Kidney glomerular epithelial cell (primary cell): ENCODE results near the gene GPC5.

Experiments used
- DNase-seq: peaks from one replicate; lab custom pipeline; 2025; lab: John Stamatoyannopoulos, UW

The GPC5 gene

DNA sequence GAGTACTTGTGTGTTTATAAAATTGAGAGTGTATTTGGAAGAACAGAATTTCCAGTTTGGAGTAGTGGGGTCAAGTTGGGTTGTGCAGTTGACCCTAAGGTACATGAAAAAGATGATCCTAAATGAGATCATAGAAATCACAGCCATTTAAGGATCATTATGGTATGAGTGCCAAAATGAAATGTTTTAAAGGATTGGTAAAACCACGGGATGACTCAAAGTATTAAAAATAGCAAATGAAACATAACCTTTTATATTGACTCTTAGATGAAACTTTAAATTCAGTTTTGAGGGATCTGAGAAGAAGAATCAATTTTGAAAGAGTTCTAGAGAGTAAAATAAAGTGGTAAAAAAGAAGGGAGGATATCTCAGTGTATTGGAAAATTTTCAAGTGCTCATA, 773.8 kb downstream of the GPC5 start:
- DNase-seq = no peak

DNA sequence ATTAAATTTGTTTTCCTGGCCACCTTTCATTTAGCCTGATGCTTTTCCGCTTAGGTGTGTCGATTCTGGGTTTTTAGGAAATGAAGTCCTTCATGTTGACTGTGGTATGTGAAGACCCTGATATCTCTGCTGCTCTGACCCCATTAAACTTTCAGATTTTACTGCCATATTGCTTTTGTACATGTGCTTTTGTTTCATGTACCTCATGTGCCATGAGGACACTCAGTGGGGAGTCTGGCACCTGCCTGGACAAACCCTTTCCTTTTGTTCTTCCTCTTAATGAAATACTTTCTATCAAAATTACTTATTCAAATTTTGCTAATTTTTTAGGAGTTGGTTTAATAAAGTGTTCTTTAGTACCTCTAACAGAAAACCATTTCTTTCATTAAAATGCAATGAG, 774.8 kb downstream of the GPC5 start:
- DNase-seq = no peak

DNA sequence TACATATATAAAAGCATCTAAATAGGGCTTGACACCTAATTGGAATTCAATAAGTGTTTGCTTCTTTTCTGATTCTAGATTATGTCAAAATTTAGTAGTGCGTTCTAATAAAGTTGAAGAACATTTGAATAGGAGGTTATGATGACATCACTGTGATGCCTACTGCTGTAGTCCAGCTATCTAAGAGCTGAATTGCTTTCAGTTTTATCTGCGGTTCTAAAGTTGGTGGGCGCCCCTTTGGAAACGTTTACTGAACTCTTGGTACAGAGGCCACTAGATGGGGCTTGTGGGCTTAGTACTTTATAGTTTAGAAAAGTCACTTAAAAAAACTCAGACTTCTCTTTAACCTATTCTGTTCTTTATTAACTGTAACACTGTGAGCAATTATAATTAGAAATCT, 776.9 kb downstream of the GPC5 start:
- peak; percentile 50 for DNase-seq

DNA sequence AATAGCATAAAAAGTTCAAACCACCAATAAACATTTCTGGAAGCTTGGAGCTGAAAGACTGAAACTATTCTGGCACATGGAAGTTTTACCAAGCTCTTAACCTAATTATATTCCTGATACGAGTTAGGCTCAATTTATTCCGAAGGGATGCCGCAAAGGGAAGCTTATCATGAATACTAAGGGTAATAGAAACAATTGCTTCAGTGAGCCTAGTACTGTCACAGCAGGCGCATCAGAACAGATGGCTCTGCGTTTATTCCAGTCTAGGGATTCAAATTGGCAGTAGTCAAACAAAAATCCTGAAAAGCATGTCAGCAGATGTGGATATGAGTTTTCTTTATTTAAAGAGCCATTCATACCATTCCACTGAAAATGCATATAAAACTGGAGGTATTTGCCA, 779.5 kb downstream of the GPC5 start:
- no peak for DNase-seq

DNA sequence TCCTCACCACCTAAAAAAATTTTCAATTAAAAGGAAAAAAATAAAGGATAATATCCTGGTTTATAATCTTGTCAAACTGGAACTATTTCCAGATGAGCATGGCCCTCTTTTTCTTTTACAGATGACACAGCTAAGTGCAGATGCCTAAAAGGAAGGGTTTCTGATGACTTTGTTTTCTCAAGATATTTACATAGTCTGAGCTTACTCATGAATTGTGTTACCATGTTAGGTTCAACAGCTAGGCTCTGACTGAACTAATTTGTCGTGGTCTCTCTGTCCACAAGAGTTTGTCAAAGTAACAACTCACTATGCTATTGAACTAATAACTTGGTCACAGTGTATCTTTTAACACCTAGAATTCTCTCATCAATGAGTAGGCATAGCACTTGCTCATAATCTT, 780.8 kb downstream of the GPC5 start:
- no peak for DNase-seq

DNA sequence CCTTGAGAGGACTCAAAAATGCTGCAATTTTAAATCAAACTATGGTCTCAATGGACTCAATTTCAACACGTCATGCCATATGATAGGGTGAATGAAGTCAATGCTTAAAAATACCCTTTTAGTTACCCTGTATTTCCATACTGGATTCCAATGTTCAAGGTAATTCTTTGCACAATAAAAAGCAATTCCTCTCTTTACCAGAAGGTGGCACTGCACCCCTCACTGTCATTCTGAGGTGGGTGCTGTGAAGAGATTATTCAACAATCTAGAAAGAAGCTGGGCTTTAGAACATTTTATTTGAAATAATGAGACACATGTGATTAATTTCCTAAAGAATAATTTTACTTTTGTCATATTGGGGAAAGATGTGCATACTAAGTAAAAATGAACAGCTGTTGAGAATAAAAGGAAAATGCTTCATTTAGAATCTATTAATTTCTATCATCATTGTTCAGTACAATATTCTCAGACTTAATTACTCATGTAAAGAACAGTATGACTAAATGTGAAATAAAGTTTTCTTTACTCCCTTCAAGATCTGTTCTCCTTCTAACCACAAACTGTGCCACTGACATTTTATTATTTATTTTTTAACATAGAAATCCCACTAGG, 789.1 kb downstream of the GPC5 start:
- peak; percentile 31 for DNase-seq

DNA sequence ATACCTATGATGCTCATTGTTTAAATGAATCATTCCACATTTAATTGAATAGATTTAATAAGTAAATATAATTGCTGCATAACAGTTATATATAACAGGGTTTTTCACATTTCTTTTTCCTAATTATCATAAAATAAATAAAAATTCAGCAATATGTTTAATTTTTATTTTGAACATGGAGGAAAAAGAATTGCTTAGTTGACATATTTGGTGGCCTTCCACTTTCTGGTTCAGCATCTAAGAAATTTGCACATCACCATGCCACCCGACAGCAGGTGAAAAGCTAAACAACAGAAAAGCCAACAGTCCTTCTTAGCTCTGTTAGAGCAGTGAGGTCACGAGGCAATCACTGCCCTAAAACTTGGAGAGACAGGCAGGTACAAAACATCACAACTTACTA, 790.2 kb downstream of the GPC5 start:
- no peak for DNase-seq

DNA sequence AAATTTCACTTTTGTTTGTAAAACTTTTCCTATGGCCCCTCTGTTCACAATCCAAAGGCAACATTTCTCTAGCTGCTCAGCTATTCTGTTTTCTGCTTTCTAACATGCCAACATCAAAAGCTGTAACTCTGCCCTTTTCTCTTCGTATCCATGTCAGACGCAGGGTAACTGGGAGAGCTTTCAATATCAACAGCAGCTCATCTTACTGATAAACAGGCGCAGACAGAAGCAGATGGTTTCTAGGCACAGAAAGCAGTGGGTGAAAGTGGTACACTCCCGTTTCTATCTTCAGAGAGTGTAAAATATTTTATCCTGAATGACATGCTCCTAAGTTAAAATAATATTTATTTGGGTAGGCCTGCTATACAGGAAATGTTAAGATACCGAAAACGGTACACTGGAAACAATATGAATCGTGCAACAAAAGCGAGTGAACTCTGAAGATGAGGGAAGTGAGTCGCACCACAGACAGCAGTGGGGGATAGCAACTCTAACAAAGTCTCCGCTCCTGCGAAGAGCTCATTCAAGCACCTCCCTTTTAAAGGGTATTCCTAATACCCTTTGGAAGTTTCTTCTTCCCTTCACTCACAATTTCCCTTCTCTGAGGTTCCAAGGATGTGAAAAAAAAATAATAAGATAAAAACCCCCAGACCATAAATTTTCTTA, 798.3 kb downstream of the GPC5 start:
- DNase-seq = no peak

DNA sequence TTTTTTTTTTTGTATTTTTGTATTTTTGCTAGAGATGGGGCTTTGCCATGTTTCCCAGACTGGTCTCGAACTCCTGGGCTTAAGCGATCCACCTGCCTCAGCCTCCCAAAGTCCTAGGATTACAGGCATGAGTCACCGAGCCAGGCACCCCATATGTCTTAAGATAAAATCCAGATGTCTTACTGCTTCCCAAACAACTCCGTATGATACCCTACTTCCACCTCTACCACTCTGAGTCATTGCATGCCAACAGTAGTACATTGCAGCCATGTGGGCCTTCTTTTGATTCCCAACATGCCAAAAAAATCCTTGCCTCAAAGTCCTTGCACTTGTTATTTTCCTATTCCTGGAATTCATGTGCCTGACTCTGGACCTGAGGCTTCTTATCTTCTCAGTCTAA, 799.2 kb downstream of the GPC5 start:
- no peak for DNase-seq

DNA sequence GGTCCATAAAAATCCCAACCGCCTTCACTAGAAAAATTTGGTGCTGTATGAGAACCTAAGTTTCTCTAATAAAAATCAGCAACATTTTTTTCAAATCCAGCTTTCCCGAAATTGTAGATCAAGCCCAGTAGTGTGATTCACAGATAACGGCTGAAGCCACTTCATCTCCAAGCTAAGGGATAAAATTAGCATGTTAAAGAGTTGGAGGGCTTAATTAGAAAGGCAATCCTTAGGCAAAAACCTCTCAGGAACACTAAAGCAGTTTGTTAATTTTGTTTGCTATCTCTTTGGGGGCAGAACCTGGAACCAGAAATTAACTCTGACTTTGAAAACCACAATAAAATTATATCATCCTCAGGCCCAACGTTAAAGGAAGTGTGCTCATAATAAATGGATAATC, 820.2 kb downstream of the GPC5 start:
- no peak for DNase-seq

DNA sequence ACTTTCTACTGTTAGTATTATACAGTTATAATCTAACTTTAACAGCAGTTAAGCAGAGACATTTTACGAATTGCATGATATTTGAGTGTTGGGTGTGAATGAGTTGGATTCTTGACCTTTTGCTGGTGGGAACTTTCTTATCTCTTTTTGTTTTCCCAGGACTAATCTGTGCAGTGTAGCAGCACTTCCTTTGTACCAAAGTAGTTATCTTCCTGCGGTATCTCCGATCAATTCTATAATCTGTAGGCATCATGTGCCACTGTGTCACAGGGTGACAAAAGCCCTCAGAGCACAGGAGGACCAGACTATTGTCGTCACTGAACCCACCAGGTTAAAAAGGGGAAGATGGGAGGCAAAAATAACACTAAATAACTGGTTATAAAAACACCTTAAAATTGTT, 823.5 kb downstream of the GPC5 start:
- no peak for DNase-seq

DNA sequence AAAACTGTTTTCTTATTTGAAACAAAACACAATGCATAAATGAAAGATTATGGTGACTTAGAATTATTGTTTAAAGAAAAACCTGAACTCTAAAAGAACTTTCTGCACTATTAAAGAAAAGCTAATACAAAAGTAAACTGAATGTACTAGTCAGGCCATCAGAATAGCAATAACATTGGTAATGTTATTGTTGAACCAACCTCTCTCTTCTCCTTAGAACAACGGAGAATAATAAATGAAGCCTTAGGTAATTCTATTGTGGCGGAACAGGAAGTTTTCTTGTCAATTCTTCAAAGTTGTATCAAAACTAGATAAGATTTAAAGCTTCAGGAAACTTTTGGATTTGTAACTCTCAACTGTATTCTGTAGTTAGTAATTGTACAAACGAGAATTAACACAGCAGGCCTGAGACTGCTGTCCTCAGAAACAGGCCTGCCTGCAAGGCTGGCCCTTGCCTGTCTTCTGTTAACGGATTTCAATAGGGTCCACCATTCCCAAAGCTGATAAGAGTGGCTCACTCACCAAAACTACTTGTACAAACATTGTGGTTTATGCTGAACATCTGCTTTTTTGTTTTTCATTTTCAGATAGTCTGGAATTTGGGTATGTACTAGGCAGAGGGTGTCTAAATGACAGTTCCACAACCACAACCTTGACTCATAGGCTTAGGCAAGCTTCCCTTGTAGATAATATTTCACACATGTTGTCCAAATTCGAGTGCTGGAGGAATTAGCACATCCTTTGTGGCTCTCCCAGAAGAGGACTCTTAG, 825.8 kb downstream of the GPC5 start:
- DNase-seq = no peak

DNA sequence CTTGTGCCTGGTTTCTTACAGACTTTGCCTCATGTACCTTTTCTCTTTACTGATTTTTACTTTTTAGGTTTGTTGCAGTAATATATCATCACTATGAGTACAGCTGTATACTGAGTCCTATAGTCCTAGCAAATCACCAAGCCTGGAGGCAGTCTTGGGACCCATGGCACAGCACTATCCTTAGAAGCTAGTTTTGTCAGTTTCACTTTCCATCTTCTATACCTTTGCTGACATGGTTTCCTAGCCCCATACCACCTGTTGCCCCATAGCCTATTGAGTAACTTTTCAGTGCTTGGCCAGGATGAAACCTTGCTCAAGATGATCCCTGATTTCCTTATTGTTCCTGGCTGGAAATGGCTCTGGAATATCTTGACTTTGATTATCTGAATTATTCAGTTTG, 826.4 kb downstream of the GPC5 start:
- DNase-seq = no peak

DNA sequence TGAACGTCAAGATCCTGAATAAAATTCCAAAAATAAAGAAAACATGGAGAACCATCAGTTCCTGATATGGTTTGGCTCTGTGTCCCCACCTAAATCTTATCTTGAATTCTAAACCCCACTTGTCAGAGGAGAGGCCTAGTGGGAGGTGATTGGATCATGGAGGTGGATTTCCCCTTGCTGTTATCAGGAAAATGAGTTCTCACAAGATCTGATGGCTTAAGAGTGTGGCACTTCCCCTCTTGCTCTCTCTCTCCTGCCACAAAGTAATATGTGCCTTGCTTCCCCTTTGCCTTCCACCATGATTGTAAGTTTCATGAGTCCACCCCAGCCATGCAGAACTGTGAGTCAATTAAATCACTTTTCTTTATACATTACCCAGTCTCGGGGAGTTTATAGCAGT, 827.4 kb downstream of the GPC5 start:
- DNase-seq = no peak

DNA sequence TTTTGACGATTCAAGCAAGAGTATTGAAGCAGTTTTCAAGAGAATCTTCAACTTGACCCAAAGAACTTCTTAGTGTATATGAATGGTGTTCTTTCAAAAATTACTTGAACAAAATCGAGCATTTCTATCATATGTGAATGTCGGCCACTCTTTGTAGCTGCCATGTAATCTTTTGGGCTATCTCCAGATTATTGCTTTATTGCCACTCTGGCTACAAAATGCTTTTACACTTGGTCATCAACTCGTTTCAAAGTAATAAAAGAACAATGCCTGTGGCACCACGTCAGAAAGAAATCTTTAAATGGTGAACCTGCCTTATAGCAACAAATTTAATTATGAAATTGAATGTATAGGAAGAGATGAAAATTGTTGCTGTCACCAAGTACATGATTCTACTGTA, 834.5 kb downstream of the GPC5 start:
- DNase-seq = no peak

DNA sequence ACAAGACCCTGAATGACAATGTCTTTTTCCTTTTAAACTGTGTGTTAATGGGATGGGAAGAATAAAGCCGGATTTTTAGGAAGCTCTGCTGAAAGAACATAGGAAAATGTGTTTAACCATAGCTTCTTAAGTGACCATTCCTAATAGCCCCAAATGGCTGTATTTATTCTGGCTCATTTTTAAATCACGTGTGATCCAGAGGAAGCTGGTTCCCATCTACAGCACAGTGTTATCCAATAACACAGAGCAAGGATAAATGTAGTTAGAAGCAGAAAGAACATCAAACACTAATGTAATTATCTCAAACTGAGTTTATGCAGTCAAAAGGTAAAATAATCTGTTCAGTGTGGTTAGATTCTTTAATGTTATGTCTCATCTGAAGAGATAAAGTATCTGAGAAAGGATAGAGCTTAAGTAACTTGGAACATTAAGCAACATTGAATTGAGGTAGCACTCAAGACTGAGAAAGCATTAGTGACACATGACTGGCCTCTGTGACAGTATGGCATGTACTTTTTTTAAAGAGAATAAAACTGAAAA, 853.3 kb downstream of the GPC5 start:
- no peak for DNase-seq

DNA sequence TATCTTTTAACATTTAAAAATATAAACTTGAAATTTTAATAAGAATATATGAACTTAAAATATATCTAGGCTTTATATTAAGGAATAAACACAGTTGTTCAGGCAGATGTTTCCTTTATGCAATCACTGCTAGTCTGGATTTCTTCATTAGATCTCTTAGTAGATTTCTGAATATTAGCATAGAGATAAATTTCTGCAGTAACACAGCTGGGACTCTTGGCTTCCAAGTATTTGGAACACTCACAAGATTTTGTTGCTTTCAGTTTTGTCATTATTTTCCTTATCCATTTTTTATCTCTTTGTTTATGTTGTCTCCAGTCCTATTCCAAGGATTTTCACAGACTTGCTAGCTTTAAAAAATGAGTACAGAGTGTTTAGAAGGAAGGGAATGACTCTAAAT, 857.1 kb downstream of the GPC5 start:
- no peak for DNase-seq

DNA sequence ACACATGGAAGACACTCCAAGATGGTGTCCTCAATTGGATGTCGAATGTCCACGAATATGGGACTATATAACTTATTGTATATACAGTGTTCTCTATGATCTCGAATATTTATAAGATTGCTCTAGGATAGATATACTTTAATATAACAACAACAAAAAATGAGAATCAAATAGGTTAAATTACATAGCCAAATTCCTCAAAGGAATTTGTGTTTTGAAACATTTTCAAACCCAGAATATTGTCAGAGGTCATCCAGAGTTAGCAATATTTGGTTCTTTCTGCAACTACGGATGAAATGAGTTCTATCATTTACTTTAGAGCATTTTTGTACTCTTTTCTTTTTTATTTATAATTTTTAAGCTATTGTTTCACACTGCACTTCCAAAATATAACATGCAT, 857.8 kb downstream of the GPC5 start:
- DNase-seq = no peak

DNA sequence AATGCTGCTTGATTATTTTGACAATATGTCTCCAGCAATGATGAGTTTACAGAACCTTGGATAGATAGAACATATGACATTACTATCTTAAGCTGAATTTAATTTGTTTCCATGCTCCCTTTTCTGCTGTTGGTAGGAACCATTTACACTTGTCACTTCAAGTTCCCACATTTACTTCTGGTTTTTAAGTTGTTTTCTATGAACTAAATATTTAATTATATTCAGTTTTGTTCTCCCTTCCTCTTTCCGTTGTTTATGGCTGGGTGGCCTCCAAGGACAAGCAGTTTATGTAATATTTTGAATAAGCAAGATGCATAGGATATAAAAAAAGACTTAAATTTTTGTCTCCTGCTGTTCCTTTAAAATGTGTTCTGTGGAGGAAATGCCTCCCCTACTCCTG, 860.6 kb downstream of the GPC5 start:
- DNase-seq = no peak

DNA sequence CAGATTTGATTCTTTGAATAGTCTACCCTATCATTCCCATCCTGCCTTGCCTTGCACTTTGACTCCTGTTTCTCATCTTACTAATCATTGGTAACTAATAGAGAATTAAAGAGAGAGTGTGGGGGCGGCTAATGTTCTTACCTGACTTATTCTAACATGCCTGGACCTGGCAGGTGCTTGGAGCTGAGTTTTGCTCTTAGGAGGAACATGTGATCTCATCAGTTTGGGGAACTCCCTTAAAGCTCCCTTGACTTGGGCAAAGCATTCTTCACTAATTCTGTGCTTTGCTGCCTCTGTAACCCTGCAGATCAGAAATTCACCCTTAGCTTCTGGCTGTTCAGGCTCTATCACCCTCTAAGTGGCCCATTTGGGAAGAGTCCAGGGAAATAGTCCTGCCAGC, 861.1 kb downstream of the GPC5 start:
- DNase-seq = no peak

DNA sequence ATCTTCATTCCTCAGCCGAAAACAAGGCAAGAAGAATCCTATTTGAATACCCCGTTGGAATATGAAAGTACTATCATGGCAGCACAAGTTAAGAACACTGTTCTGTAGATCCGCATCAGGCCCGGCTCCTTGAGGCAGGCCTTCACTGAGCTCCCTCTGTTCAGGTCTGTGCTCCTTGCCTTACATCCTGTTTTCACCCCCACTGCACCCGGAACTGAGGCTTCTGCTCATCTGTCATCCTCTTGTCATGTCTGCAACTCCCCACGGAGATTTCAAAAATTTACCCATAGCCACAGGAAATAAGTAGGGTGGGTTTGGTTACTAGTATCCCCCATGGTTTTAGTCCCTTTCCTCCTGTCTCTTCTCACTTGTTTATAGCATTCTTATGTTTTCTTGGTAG, 861.9 kb downstream of the GPC5 start:
- no peak for DNase-seq

DNA sequence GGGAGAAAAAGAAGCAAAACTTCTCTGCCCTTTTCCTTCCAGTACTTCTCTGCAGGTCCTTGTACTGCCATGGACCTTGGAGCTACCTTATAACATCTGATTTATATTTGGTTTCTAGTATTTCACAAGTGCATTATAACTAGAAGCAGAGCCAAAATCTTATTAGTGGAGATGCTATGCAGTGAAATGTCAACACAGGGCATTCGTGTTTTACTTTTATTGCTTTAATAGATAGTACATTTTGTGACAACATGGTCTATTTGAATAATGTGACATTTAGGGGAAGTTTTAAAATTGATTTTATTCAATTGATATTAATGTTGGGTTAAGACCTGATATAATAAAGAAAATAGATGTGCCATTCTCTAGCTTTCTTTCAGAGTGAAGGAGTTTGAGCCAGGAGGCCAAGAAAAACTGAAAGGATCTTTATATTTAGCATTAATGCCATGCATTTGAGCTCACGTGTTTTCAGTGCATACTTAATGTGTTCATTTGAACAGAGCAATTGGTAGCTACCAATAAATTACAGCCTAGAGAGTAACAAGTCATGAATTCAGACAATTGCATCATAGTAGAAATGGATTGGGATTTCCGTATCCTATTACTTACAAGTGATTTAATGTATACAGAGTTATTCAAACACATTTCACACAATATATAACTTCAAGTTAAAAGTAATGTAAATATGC, 863.8 kb downstream of the GPC5 start:
- DNase-seq = no peak

DNA sequence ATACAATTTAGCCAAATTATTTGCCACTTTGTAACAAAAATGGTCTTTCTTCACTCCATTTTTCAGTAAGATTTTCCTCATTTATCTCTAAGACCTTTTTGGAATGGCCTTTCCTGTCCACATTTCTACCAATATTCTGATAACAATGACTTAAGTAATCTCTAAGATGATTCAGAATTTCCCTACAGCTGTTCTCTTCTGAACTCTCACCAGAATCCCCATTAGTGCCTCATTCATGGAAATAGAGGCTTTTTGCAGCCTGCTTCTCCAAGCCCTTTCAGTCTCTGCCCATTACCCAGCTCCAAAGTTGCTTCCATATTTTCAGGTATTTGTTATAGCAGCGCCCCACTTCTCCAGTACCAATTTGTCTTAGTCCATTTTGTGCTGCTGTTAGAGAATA, 867.0 kb downstream of the GPC5 start:
- no peak for DNase-seq
